ENCODE data around the gene TCF20.

TCF20 gene

GRCh38 chr22:42298746-42299145 lies 28.3 kb upstream of the TCF20 start:
- no peak overlapping the region for H3K27ac ChIP-seq
- no peak for TF ChIP-seq CTCF (conservative IDR thresholded peaks at IDR 0.05)

GRCh38 chr22:42297778-42298177 lies 27.3 kb upstream of the TCF20 start:
- peak overlapping the region; percentile 49; the same call in 1 of the 2 replicates for H3K27ac ChIP-seq

GRCh38 chr22:42296883-42297282 lies 26.4 kb upstream of the TCF20 start:
- peak overlapping the region; percentile 49 for H3K27ac ChIP-seq
- peak; percentile 23; the same call in 1 of the 2 replicates for TF ChIP-seq CTCF (conservative IDR thresholded peaks at IDR 0.05)

More at GRCh38 chr22:42297778-42298177, 27.3 kb upstream of the TCF20 start:
- no peak for TF ChIP-seq CTCF (conservative IDR thresholded peaks at IDR 0.05)

- H3K27ac ChIP-seq: peak overlapping the region; percentile 49
Observed at GRCh38 chr22:42296381-42296853, 26.0 kb upstream of the TCF20 start.

GRCh38 chr22:42294034-42294985 lies 23.9 kb upstream of the TCF20 start:
- no peak for TF ChIP-seq CTCF (conservative IDR thresholded peaks at IDR 0.05)
- H3K27ac ChIP-seq: peak overlapping the region; percentile 70

More at GRCh38 chr22:42296381-42296853, 26.0 kb upstream of the TCF20 start:
- TF ChIP-seq CTCF (conservative IDR thresholded peaks at IDR 0.05): peak; percentile 66

GRCh38 chr22:42292732-42293520 lies 22.5 kb upstream of the TCF20 start:
- peak overlapping the region; percentile 70 for H3K27ac ChIP-seq

More at GRCh38 chr22:42292732-42293520, 22.5 kb upstream of the TCF20 start:
- TF ChIP-seq CTCF (conservative IDR thresholded peaks at IDR 0.05): no peak
